IPS DF 6.9 (cell line): ENCODE data around the gene NCKAP5.

ENCODE experiments used
- DNase-seq: peaks from one replicate; pipeline ENCODE4 v3.0.0-alpha.2; 2013; ENCODE audit warnings: low read depth, low spot score
- H3K27ac ChIP-seq: one replicate; pipeline ENCODE4 v1.5.1; 2013; ENCODE audit warnings: low read length, control low read depth
- H3K27me3 ChIP-seq: 2 replicates; pipeline ENCODE4 v1.6.1; 2013; ENCODE audit warnings: mild to moderate bottlenecking, low read length; ENCODE audit not compliant: control insufficient read depth, insufficient read depth
- H3K36me3 ChIP-seq: 2 replicates; pipeline ENCODE4 v1.6.1; 2013; ENCODE audit warnings: low read length; ENCODE audit not compliant: control insufficient read depth, insufficient read depth
- H3K4me1 ChIP-seq: 2 replicates; pipeline ENCODE4 v1.6.1; 2013; ENCODE audit warnings: low read length; ENCODE audit not compliant: control insufficient read depth, insufficient read depth
- H3K4me3 ChIP-seq: 2 replicates; pipeline ENCODE4 v1.5.1; 2013; ENCODE audit warnings: mild to moderate bottlenecking, low read length
- H3K9me3 ChIP-seq: 2 replicates; pipeline ENCODE4 v1.6.1; 2013; ENCODE audit warnings: low read length, inconsistent platforms; ENCODE audit not compliant: control insufficient read depth, insufficient read depth
- WGBS: extraction: QIAGEN DNeasy Blood & Tissue Kit; methylation state at CpG from one replicate; pipeline ENCODE4 v1.1.7; 2013; ENCODE audit warnings: mixed read lengths, missing lambda C conversion rate; ENCODE audit not compliant: insufficient read length, insufficient coverage; 5-methylcytosine and 5-hydroxymethylcytosine counted together

NCKAP5 gene

DNA sequence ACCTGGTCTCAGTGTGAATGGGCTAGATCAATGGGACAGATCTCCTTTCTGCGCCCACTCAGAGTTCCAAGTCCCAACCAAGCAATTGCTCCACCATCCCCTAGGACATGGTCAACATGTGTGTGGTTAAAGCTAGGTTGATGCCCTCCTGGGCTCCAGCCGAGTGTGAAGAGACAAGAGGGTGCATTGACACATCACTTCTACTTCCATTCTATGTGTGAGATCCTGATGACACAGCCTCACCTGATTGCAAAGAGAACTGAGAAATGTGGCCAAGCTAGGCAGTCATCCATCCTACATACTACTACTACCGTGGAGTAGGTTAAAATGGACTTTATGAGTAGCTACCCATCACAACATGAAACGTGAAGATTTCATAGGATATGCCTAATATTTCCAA is 106.8 kb downstream of the NCKAP5 start:
- no peaks in the 10 kb centered on the region for H3K9me3 ChIP-seq
- H3K27me3 ChIP-seq, result no peaks in the 10 kb centered on the region
- H3K4me1 ChIP-seq, result no peaks in the 10 kb centered on the region
- WGBS, result no CpG with 5 or more reads among the region's 4 CpGs
- H3K27ac ChIP-seq, result no peak overlapping the region
- DNase-seq, result no peak
- H3K36me3 ChIP-seq, result no peaks in the 10 kb centered on the region
- H3K4me3 ChIP-seq, result no peak overlapping the region

DNA sequence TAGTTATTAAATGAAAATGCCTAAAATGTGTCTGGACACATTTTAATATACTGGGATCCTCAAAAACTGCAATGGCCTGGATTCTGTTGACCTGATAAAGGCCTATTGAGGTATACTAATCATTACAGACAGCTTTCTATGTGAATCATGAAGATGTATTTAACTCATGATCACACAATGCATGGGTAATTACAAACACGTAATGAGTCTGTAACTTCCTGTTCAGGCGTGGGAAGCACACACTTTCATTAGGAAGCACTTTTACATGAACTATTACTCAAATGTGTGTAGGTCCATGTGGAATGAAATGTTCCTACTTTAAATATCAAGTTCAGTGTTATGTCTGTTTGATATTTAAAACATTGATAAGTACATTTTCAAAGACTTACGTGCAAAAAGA is 108.7 kb downstream of the NCKAP5 start:
- H3K36me3 ChIP-seq, result no peaks in the 10 kb centered on the region

DNA sequence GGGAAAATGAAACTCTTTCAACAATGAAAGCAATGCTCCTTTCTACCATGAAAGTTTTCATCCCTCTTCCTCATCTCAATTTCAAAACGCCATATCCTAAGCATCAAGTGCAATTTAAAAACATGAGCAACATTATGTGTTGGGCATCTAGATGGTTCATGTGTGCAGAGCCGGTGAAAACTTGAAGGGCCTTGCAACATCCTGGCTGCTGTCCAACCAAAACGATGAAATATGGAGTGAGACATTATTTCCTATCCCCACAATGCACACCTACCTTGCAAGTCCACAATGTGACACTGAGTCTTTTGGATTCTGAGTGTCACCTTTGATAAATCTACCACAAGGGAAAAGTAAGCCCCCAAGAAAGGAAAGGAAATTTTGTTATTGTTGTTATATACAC is 110.0 kb downstream of the NCKAP5 start:
- H3K27ac ChIP-seq, result no peak overlapping the region

More for the DNA sequence above, 108.7 kb downstream of the NCKAP5 start:
- WGBS, result no CpG with 5 or more reads among the region's 3 CpGs
- H3K4me1 ChIP-seq, result no peaks in the 10 kb centered on the region
- H3K9me3 ChIP-seq, result no peaks in the 10 kb centered on the region
- no peak overlapping the region for H3K4me3 ChIP-seq
- DNase-seq, result no peak
- no peaks in the 10 kb centered on the region for H3K27me3 ChIP-seq
- H3K27ac ChIP-seq, result no peak overlapping the region

DNA sequence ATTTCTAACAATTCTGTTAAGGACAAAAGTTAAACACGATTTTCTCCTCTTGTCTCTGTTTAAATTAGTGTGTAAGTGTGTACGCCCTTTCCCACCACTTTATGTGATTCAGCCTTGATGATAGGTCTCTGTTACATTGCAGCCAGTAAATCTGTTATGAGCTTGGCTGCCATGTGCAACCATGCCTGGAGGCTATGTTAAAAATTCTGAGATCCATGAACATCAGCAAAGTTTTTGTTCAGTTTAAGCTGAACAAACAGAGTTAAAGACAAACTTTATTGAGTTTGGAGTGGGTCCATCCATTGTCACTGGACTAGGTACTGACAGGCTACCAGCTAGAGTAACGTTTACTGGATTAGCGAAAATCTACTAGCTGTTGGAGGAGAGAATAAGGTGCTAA is 110.4 kb downstream of the NCKAP5 start:
- Histone ChIP-seq H3K4me3 (no peak overlapping the region), H3K27me3 (no peaks in the 10 kb centered on the region), H3K27ac (no peak overlapping the region), H3K36me3 (no peaks in the 10 kb centered on the region), H3K9me3 (no peaks in the 10 kb centered on the region), H3K4me1 (no peaks in the 10 kb centered on the region)
- WGBS, result no CpG with 5 or more reads among the region's 4 CpGs
- no peak for DNase-seq

More for the DNA sequence above, 110.0 kb downstream of the NCKAP5 start:
- no peaks in the 10 kb centered on the region for H3K9me3 ChIP-seq
- no peaks in the 10 kb centered on the region for H3K36me3 ChIP-seq
- H3K27me3 ChIP-seq, result no peaks in the 10 kb centered on the region
- DNase-seq, result no peak
- no CpG with 5 or more reads among the region's 3 CpGs for WGBS
- H3K4me1 ChIP-seq, result no peaks in the 10 kb centered on the region
- no peak overlapping the region for H3K4me3 ChIP-seq

DNA sequence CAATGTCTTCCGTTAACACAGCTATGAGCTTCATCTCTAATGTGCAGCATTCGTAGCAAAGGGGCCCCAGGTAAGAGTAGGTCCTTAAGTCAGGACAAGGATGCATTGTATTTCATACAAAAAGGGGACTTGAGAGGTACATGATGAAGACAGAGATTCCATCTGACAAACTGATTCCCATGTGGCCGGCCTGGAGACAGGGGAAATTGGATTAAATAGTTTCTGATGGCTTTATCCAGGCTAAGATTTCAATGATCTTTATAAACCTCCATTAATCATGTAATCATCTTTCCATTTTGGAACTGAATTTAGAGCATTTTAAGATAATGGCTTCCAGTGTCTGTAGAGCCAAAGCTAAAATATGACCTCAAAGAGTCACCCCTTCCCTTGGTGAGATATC is 111.3 kb downstream of the NCKAP5 start:
- no CpG with 5 or more reads among the region's 3 CpGs for WGBS
- DNase-seq, result no peak

DNA sequence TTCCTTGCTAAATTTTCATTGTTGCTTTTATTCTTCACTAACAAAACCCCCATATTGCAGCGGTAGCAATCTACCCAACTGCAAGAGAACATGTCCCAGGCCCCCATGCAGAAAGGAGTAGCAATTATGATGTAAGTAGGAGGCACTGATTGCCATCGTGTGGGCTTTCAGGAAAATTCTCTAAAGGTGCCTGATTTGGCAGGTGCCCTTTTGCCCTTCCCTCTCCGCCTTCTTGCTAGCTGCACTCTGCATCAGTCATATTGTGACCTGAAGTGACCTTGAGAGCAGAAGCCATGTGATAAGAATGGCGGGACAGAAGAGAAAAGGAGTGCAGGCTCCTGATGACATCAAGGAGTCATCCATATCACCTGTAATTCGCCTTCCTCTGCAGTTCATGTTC is 112.1 kb downstream of the NCKAP5 start:
- H3K4me1 ChIP-seq, result no peaks in the 10 kb centered on the region
- H3K27me3 ChIP-seq, result no peaks in the 10 kb centered on the region
- no peak overlapping the region for H3K27ac ChIP-seq
- H3K9me3 ChIP-seq, result no peaks in the 10 kb centered on the region
- H3K4me3 ChIP-seq, result no peak overlapping the region
- no peaks in the 10 kb centered on the region for H3K36me3 ChIP-seq
- DNase-seq, result no peak
- WGBS, result no CpG with 5 or more reads among the region's 5 CpGs

More for the DNA sequence above, 111.3 kb downstream of the NCKAP5 start:
- Histone ChIP-seq H3K4me3 (no peak overlapping the region), H3K36me3 (no peaks in the 10 kb centered on the region), H3K9me3 (no peaks in the 10 kb centered on the region), H3K27ac (no peak overlapping the region), H3K27me3 (no peaks in the 10 kb centered on the region), H3K4me1 (no peaks in the 10 kb centered on the region)

DNA sequence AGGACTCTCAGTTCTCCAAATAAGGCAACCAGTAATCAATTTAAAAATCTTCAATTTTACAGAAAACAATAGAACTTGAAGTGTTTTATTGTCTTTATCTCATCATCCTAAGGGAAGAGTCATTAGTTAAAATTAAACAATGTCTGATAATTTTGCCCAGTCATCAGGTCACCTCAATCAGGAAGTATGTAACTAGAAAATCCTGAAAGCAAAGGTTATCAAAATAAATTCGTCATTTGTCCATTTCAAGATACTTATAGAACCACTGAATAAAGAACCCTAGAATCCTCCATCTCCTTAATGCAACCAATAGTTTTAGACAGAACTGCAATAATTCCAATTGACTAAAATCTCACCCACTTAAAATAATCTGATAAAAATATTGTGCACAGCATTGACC is 115.2 kb downstream of the NCKAP5 start:
- DNase-seq, result no peak
- H3K27me3 ChIP-seq, result no peaks in the 10 kb centered on the region
- no CpG with 5 or more reads among the region's 1 CpG for WGBS
- no peaks in the 10 kb centered on the region for H3K9me3 ChIP-seq
- H3K4me3 ChIP-seq, result no peak overlapping the region
- H3K4me1 ChIP-seq, result no peaks in the 10 kb centered on the region
- no peak overlapping the region for H3K27ac ChIP-seq
- no peaks in the 10 kb centered on the region for H3K36me3 ChIP-seq

DNA sequence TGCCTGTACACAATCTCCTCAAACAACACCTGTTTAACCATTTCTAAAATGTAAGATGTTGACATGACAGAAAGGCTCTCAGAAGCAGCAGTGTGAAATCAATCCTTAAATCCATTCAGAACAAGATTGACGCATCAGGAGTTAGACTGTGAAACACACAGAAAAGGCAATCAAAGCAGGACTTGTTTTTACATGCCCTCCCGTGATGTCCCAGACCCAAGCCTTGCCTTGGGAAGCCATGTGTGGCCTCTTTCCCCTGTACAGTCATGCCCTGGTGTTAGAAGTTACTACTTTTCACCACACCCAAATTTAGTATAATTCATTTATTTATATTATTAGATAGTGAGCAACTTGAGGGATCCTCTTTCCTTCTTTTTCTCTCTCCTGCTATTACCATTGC is 115.7 kb downstream of the NCKAP5 start:
- no CpG with 5 or more reads among the region's 2 CpGs for WGBS
- no peaks in the 10 kb centered on the region for H3K4me1 ChIP-seq
- no peak overlapping the region for H3K4me3 ChIP-seq
- no peak for DNase-seq
- no peak overlapping the region for H3K27ac ChIP-seq
- H3K9me3 ChIP-seq, result no peaks in the 10 kb centered on the region
- no peaks in the 10 kb centered on the region for H3K36me3 ChIP-seq
- no peaks in the 10 kb centered on the region for H3K27me3 ChIP-seq

DNA sequence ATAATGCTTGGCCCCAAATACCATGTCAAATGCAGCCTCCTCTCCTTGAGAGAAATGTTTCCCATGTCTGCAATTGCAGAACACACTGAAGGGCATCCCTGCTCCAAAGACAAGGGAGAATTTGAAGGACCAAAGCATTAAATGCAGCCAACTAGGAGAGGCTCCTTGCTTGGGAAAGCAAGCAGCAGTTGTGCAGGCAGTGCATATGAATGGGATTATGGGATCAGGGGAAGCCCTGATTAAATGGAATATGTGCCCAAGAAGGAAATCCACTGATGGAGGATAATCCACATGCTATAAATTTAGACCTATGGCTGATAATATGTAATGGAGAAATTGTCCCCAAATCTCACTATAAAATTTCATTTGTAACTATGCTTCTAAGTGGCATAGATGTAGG is 116.1 kb downstream of the NCKAP5 start:
- no peaks in the 10 kb centered on the region for H3K27me3 ChIP-seq
- no peaks in the 10 kb centered on the region for H3K4me1 ChIP-seq
- no peaks in the 10 kb centered on the region for H3K36me3 ChIP-seq
- no peaks in the 10 kb centered on the region for H3K9me3 ChIP-seq
- H3K27ac ChIP-seq, result no peak overlapping the region
- no peak for DNase-seq
- H3K4me3 ChIP-seq, result no peak overlapping the region

DNA sequence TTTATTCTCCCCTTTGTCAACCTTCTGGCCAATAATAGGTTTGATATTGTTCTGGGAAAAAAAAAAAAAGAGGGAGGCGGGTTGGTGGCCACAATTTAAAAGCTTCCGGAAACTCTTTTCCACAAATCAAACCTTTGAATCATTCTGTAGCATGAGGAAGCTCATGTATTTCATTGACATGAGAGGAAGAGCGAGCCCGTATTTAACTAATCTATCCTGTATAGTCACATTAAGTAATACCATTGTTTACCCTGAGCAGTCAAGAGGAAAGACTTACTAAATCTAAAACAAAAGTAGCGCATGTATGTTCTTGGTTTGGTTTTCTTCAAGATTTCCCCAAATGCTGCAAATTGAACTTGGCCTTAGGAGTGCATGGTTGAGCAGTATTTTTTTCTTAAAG is 120.1 kb downstream of the NCKAP5 start:
- H3K36me3 ChIP-seq, result no peaks in the 10 kb centered on the region
- H3K27ac ChIP-seq, result no peak overlapping the region
- no peaks in the 10 kb centered on the region for H3K4me1 ChIP-seq
- no CpG with 5 or more reads among the region's 5 CpGs for WGBS
- no peaks in the 10 kb centered on the region for H3K9me3 ChIP-seq
- no peak for DNase-seq
- H3K27me3 ChIP-seq, result no peaks in the 10 kb centered on the region
- no peak overlapping the region for H3K4me3 ChIP-seq

DNA sequence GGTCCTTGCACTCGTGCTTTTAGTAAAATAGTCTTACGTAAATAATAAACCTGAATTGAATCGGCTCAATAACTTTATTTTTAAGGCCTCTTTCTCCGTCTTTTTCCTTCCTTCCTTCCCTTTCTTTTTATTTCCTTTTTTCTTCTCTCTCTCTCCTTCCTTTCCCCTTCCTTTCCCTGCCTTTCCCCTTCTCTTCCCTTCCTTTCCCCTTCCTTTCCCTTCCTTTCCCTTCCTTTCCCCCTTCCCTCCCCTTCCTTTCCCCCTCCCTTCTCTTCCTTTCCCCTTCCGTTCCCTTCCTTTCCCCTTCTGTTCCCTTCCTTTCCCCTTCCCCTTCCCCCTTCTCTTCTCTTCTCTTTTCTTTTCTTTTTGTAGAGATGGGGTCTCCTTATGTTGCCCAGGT is 121.0 kb downstream of the NCKAP5 start:
- no peaks in the 10 kb centered on the region for H3K36me3 ChIP-seq
- no peaks in the 10 kb centered on the region for H3K27me3 ChIP-seq
- no peak for DNase-seq
- no CpG with 5 or more reads among the region's 5 CpGs for WGBS
- no peaks in the 10 kb centered on the region for H3K9me3 ChIP-seq
- no peaks in the 10 kb centered on the region for H3K4me1 ChIP-seq
- no peak overlapping the region for H3K4me3 ChIP-seq
- H3K27ac ChIP-seq, result no peak overlapping the region
